GM19324 (cell line): Measurements from ENCODE around the gene ATP5PO.
"Not testable (repeated sequence)": the region's sequence is repeated elsewhere in the genome, so short reads cannot be mapped to it uniquely, and the experiment has no call there.

Experiments used
- ATAC-seq: cut with Tn5 transposase; IDR thresholded peaks from one replicate; pipeline ENCODE4 v1.9.1; 2021; ENCODE audit warnings: mild to moderate bottlenecking, moderate library complexity; ENCODE audit not compliant: unreplicated experiment, low FRiP score

The ATP5PO gene

DNA sequence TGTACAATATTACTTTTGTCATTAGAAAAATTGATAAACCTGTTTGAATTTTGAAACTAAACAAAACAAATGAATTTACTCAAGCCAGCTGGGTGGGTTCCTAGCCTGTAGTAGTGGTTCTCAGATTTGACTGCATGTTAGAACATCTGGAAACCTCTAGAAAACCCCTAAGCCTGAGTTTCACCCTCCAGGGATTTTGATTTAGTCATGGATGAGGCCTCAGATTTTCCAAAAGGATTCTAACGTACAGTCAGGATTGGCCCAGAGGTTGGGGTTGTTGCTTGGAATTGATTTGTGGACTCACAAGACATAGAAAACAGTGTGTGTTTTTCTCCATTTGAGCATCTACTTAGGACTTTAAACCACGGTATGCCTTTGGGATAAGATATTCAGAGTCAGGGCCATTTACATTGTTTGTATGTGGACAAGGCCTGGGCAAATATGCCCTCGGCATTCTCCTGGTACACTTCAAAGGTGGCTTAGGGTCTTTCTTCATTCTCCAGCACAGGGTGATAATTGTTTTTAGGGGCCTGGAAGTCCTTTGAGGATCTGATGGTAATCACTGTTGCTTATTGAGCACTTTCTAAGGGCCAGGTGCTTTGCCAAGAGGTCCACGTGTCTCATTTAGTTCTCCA is 42.6 kb downstream of the ATP5PO start:
- ATAC-seq, result no peak

DNA sequence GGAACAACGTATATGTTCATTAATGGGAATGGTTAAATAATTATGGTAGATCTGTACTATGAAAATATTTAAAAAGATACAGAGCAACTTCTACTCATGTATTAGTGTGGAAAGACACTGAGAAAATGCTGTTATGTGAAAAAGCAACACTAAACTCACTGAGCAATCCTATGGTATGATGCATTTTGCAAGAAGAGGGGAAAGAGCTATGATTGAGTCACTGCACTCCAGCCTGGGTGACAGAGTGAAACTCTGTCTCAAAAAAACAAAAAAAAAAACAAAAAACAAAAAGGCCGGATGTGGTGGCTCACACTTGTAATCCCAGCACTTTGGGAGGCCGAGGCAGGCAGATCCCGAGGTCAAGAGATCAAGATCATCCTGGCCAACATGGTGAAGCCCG is 44.4 kb downstream of the ATP5PO start:
- ATAC-seq, result no peak

DNA sequence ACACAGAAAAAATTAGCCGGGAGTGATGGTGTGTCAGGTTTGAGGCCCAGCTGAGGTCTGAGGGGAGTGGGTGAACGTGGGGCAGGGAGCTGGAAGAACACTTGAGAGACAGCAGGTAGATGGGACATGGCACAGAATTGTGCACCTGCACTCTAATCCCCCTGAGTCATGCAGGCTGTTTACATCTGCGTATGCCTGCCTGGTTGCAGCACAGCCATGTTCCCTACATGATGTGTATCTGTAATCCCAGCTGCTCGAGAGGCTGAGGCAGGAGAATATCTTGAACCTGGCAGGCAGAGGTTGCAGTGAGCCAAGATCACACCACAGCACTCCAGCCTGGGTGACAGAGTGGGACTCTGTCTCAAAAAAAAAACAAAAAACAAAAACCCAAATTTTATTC is 44.8 kb downstream of the ATP5PO start:
- ATAC-seq, result no peak

DNA sequence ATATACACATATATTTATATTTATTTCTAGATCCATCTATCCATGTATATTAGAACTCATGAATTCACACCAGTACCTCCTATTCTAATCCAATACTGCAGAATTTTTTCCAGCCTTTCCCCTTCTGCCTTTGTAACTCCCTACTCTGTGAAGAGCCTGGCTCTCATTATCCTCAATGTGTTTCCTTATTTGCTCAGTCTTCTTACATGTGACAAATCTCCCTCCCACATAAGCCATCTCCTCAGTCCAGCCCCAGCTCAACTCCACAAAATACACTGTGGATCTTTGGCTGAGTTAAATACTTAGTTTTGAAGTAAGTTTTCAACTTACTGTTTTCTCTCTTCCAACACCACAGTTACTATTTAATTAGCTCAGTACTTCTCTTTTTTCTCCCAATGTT is 45.7 kb downstream of the ATP5PO start:
- ATAC-seq, result no peak

DNA sequence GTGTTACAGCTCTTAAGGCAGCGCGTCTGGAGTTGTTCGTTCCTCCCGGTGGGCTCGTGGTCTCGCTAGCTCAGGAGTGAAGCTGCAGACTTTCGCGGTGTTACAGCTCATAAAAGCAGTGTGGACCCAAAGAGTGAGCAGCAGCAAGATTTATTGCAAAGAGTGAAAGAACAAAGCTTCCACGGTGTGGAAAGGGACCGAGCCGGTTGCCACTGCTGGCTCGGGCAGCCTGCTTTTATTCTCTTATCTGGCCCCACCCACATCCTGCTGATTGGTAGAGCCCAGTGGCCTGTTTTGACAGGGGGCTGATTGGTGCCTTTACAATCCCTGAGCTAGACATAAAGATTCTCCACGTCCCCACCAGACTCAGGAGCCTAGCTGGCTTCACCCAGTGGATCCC is 47.7 kb downstream of the ATP5PO start:
- not testable (repeated sequence) for ATAC-seq

DNA sequence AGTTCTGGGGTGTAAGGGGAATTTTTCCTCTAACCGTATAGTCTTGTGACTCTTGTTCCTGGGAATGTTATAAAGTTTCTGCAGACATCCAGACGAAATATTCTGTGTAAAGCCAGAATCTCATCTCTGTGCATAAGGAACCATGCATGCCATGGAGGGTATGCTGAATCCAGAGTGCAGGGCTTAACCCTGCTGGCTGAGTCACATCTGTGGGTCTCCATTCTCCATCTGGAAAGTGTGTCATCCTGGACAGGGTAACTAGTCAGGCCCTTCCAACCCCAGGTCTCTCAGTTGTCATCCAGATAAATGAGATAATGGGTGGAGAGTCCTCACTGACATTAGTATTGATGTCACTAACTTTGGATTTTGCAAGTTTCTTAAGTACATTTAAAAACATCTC is 48.8 kb downstream of the ATP5PO start:
- no peak for ATAC-seq

DNA sequence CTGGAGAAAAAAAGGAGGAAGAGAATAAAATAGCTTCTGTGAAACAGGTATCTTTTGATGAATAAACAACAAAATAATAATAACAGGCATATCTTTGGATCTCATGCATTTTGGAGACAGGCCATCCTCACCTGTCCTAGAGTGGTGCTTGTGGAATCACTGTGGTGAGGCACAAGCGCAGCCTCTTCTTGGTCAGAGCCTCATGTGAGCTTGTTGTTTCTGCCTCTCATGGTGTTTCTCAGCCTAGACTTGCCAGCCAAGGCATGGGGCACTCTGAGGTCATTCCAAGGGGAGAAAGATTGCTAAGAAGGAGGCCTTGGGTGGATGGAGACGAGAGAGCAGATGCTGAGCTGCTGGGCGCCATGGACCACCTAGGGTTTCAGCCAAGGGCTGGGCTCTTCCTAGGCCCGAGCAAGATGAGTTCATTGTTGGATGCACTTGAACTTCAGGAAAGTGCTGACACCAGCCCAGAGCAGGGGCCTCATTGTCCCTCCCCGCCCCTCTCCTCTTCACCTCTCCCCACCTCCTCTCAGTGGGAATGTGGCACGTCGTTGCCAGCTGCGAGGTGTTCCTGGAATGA is 49.5 kb downstream of the ATP5PO start:
- ATAC-seq, result no peak

DNA sequence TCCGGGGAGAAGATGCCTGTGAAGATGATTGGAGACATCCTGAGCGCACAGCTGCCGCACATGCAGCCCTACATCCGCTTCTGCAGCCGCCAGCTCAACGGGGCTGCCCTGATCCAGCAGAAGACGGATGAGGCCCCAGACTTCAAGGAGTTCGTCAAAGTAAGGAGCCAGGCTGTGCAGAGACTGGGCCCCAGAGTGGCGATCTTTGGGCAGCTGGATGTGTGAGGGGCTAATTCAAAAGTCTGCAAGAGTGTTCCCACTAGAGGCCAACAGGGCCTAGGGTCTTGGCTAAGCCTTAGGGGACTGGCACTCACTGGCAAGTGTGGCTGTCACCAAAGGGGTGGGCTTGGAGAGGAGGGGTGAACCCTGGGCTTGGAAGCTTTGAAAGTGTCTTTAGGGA is 50.4 kb downstream of the ATP5PO start:
- ATAC-seq, result no peak

DNA sequence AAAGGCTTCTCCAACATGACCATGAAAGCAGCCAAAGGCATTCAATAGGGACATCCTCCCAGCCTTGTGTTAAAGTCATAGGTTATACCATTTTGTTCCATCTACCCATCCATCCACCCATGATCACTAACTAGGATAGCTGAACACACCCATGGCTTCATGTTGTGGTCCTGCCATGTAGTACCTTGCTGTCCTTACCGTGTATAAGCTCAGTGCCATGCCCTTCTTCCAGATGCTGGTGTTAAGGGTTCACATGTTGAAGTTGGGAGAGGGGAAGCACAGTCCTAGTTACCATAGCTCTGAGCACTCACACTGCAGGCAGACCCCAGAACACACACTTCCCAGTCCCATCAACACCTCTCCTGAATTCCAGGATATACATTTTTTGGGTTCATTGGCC is 51.5 kb downstream of the ATP5PO start:
- no peak for ATAC-seq

DNA sequence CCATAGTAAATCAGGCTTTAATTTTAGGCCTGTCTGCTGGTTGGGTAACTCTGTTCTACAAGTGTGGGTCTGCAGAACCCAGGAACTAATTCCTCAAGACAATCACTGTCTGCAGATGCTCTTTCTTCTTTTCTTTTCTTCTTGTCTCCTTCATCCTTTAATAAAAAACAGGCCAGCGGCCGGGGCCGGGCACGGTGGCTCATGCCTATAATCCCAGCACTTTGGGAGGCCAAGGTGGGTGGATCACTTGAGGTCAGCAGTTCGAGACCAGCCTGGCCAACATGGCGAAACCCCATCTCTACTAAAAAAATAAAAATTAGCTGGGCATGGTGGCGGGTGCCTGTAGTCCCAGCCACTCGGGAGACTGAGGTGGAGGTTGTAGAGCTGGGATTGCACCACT is 52.4 kb downstream of the ATP5PO start:
- ATAC-seq, result not testable (repeated sequence)

DNA sequence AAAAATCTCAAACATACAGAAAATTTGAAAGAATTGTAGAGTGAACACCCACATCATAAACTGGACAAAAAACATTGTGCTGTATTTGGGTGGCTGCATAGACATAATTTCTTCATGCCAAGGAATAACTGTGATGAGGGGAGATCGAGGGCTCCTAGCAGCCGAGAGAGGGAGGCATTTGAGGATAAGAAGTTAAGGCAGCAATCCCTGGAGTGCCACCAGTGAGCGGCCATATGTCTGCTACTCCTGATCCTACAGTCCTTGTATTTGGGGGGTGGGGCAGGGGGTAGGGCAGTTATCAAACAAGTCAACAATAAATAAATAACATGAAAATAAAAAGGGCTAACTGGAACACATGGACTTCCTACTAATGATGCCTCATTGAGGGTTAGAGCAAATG is 54.5 kb downstream of the ATP5PO start:
- no peak for ATAC-seq

DNA sequence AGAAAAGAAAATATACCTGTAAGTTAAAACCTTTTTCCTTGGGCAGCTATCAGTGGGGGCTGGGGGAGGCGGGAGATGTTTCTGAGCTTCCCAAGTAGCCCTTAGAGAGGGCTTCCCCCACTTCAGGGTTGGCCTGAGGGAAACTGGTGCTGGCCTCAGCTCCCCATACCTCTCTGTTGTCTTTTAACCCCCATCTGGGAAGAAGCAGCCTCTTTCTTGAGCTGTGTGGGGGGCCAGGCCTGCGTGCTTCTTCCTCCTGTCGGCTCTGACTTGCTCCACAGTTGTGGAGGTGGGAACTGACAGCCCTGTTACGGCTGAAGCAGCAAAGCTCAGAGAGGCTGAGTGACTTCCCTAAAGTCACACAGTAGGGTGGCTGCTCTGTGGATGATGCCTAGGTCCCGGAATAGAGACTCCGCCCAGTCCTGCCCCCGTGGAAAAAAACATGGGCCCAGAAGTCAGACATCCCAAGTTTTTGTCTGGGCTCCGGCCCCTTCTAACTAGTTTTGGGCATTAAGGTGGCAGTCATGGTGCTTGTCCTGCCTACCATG is 55.2 kb downstream of the ATP5PO start:
- no peak for ATAC-seq

DNA sequence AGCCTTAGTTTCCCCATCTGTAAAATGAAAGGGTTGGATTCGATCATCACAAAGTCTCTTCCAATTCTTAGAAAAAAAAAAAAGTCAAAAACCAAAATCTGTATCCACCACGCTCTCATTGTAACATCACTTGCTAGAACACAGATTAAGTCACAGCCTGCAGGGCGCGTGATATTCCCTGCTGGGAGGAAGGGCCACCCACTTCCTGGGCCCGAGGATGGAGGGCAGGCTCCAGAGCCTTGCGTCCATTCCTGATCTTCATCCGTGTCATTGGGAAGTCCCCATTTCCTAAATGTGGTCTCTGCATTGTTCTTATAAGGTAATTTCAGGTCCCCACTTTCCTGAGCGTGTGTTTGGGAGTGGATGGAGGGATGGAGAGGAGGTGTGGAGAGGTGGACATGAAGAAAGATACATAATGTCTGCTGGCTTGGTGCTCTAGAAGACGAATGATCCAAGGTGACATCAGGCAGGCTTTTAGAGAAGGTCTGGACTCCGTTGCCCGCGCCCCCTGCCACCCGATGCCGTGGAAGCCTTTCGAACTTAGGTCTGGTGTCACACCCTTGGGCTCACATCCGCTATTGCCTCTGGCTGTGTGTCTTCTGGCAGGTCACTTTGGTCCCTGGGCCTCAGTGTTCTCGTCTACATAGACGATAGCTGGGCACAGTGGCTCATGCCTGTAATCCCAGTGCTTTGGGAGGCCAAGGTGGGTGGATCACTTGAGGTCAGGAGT is 56.1 kb downstream of the ATP5PO start:
- no peak for ATAC-seq

DNA sequence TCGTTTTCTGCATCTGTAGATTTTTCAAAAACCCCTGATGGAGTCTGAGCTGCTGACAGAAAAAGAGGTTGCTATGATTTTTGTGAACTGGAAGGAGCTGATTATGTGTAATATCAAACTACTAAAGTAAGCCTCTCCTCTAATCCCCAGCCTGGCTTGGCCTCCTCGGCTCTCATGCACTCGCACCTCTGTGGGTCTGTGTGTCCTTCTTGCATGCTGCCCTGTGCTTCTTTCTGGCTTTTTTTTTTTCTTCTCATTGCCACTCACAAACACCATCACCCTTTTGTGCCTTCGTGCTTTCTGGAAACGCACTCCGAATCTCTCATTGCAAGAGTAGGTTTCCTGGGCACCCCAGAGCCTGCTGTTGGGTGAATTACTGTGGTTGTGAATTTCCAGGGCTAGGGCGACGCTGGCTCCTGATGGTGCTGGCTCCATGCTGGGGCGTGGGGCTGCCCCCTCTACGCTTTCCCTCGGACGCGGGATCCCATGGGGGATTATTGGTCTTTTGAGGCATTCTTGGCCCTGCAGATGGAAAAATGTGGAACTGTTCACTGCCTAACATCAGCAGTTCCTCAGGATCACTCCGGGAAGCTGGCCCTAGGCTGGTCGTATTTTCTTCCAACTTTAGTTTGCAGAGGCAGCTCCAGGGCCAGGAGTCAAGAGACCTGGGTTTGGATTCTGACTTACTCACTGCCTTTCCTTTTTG is 56.8 kb downstream of the ATP5PO start:
- no peak for ATAC-seq

DNA sequence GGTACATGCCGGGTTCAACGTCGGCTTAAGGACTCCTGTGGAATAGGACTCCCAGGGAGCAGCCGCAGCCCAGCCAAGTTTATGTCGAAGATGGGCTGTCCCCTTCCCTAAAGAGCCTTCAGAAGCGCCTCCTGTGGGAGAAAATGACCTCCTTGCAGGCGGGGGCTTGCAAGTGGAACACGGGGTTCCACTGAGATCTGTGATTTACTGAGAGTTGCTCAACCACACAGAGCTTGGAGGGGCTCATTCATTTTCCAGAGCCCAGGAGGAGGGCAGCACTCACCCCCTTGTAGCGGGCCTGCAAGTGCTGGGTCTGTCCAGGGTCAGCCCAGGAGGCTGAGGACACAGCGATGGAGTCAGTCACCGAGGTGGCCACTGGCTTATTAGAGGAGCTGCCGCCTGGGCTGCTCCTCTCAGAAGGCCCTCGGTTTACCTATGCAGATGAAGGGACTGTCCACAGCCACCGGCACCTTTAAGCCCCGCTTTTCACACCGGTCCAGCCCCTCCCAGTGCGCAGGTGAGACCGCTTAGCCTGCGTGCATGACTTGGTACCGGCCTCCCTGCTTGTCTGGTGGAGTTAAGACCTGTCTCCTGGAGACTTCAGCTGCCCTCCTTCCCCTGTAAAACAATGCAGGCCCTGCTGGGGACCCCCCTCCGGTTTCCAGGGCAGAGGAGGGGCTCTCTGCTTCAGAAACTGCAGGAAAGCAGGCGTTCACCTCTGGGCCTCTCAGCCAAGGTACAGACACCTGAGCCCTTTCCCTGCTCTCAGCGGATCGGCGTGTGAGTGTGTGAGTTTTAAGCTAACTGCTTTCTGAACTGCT is 57.5 kb downstream of the ATP5PO start:
- ATAC-seq, result no peak

DNA sequence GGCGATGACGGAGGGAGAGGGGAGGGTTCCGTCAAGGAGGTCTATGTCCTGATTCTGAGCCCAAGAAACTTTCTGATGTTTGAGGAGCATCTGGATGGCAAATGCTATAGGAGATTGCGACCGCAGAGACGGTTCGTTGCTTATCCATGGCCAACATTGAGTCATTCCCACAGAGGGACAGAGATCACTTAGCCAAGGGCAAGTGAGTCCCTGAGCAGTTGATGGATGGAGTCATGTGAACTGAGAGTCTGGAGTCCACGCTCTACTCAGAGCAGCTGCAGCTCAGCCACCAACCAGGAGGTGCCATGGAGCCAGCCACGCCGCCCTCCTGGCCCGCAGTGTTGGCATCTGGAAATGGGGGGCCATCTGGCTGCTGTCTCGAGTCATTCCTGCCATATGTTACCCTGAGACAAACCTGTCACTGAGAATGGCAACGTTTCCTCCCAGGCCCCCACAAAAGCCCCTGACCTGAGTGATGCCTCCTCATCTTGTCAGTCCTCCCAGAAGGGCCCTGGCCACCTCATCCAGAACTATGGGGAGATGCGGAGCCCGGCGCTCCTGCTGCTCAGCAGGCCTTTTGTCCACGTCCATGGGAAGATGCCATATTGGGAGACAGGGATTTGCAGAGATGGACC is 58.6 kb downstream of the ATP5PO start:
- ATAC-seq, result no peak

DNA sequence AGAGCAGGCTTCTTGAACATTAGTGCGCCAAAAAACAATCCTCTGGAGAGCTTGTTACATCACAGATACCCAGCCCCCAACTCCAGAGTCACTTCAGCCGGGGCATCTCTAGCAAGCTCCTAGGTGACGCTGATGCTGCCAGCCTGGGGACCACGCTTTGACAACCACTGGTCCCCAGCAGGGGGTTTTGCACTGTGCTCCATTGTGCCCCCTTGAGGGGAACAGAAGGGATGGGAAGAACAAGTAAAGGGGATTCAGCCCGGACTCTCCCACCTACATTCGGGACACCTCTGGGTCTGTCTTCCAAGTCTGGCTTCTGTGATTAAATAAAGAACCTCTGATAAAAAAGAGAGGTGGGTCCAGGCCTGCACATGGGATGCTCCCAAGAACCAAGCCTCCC is 60.4 kb downstream of the ATP5PO start:
- no peak for ATAC-seq

DNA sequence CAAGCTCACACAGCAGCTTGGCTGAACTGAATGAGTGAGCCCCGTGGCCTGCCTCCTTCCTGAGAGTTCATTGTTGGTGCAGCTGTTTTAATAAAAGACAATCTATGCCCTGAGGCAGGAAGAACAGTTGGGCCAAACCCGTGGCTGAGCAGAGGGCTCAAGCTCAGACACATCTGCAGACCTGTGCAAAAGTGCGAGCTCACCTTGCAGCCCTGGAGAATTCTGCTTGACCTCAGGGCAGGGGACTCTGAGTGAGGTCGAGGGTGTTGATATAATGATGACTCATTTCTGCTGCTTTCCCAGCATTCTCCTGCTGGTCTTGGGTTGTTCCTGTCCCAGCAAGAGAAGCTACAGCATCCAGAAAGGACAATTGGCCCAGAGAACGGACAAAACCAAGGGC is 61.0 kb downstream of the ATP5PO start:
- no peak for ATAC-seq
